BJ (cell line): ENCODE results near the gene KRTAP5-5. TPM values are rescaled to one million over a fixed set of nuclear protein-coding genes. Genes with fewer than 3 reads are reported as not detected.

Experiments used
- CTCF ChIA-PET: fragments of 350-600 bp; formaldehyde crosslinking; extraction: SDS; loops from one replicate; lab custom pipeline; 2021; ENCODE audit warnings: antibody characterized with exemption, inconsistent platforms; lab: Yijun Ruan, JAX
- POLR2A ChIA-PET: fragments of 300-600 bp; sonication (Branson Sonifier 250); formaldehyde crosslinking; extraction: SDS; loops from one replicate; lab custom pipeline; 2021; ENCODE audit warnings: antibody characterized with exemption; lab: Charles Lee
- DNase-seq: peaks from one replicate; pipeline ENCODE4 v3.0.0-alpha.2; 2011; ENCODE audit warnings: low read depth
- H3K27me3 ChIP-seq: 2 replicates; pipeline ENCODE4 v1.6.0; 2011; ENCODE audit warnings: low read length; ENCODE audit not compliant: control insufficient read depth, insufficient read depth
- H3K36me3 ChIP-seq: 2 replicates; pipeline ENCODE4 v1.5.1; 2011; ENCODE audit warnings: low read length; ENCODE audit not compliant: control insufficient read depth, insufficient read depth
- H3K4me3 ChIP-seq: 2 replicates; pipeline ENCODE4 v1.5.1; 2011; ENCODE audit warnings: low read depth, mild to moderate bottlenecking, control low read depth, low read length
- CTCF ChIP-seq: IDR thresholded peaks from 2 replicates; pipeline ENCODE4 v1.5.1; 2011; ENCODE audit warnings: low read depth, mild to moderate bottlenecking, control low read depth, inconsistent platforms, low read length, moderate library complexity; ENCODE audit not compliant: insufficient read depth
- polyA plus RNA-seq: library from polyadenylated mRNA; depleted of rRNA; stranded (reverse); fragments of >200 nt; gene quantifications from 2 replicates; pipeline ENCODE4 v1.2.3, GENCODE V29; 2011

The KRTAP5-5 gene
- polyA plus RNA-seq, 1 experiment, result not detected

- POLR2A ChIA-PET, result no interaction called here
- TF ChIP-seq CTCF, result peak; percentile 86
- DNase-seq, result no peak
These were observed 10.7 kb downstream of the KRTAP5-5 start for GRCh38 chr11:1640076-1640946.

GRCh38 chr11:1641096-1641495, 11.5 kb downstream of the KRTAP5-5 start:
- ChIA-PET CTCF (interaction anchor here (0.7 to 10.4 kb wide), 10 partner anchors 10 to 511 kb away, joined by 3 to 65 read pairs (median 4); partner anchors contain the start of gene KRTAP5-5), POLR2A (no interaction called here)
- no peaks in the 10 kb centered on the region for H3K36me3 ChIP-seq
- H3K27me3 ChIP-seq, result peaks cover 5% of the 10 kb centered on the region
- H3K4me3 ChIP-seq, result no peak overlapping the region
- DNase-seq, result no peak
- TF ChIP-seq CTCF, result no peak

More at GRCh38 chr11:1640076-1640946, 10.7 kb downstream of the KRTAP5-5 start:
- Histone ChIP-seq H3K4me3 (no peak overlapping the region), H3K27me3 (peaks cover 5% of the 10 kb centered on the region), H3K36me3 (no peaks in the 10 kb centered on the region)
- CTCF ChIA-PET, result interaction anchor here (0.7 to 10.4 kb wide), 19 partner anchors 10 to 512 kb away, joined by 3 to 65 read pairs (median 4); partner anchors contain the start of gene KRTAP5-5

GRCh38 chr11:1642288-1643145, 12.9 kb downstream of the KRTAP5-5 start:
- POLR2A ChIA-PET, result no interaction called here
- DNase-seq, result no peak
- Histone ChIP-seq H3K36me3 (no peaks in the 10 kb centered on the region), H3K4me3 (no peak overlapping the region), H3K27me3 (peaks cover 2% of the 10 kb centered on the region)
- CTCF ChIA-PET, result interaction anchor here (1.0 to 10.4 kb wide), 3 partner anchors 8 to 13 kb away, joined by 3 to 65 read pairs (median 8); partner anchors contain the start of gene KRTAP5-5
- no peak for TF ChIP-seq CTCF

GRCh38 chr11:1643146-1643690, 13.6 kb downstream of the KRTAP5-5 start:
- ChIA-PET POLR2A (no interaction called here), CTCF (interaction anchor here (0.6 to 10.4 kb wide), 4 partner anchors 9 to 449 kb away, joined by 3 to 65 read pairs (median 5); partner anchors contain the start of gene KRTAP5-5)
- no peak for DNase-seq
- TF ChIP-seq CTCF, result no peak
- H3K36me3 ChIP-seq, result no peaks in the 10 kb centered on the region
- H3K4me3 ChIP-seq, result no peak overlapping the region
- no peaks in the 10 kb centered on the region; the same call in none of the 2 replicates for H3K27me3 ChIP-seq
